ENCODE results near the gene TAS2R16. TPM values are rescaled to one million over a fixed set of nuclear protein-coding genes. Genes with fewer than 3 reads are reported as not detected.

The TAS2R16 gene
- not detected for total RNA-seq
- long read RNA-seq = 0 reads

- intact Hi-C loops (cut with DNase I) = no loop called here
- ATAC-seq (ENCODE audit: poor library complexity) = no peak
- no peak for DNase-seq
Measured at GRCh38 chr7:122995600-122995999, at the start of gene TAS2R16. Gene TAS2R16 (minus strand): TSS chr7:122995700. CDS start chr7:122995634, 66 bp downstream.

GRCh38 chr7:123043642-123044041, 48.1 kb upstream of the TAS2R16 start:
- intact Hi-C loops (cut with DNase I) = no loop called here
- no peak for DNase-seq

GRCh38 chr7:123041101-123041500, 45.6 kb upstream of the TAS2R16 start:
- DNase-seq = no peak
- intact Hi-C loops (cut with DNase I) = no loop called here
- ATAC-seq (ENCODE audit: poor library complexity) = no peak

More at GRCh38 chr7:123043642-123044041, 48.1 kb upstream of the TAS2R16 start:
- no peak for ATAC-seq (ENCODE audit: poor library complexity)

- intact Hi-C loops (cut with DNase I) = no loop called here
- ATAC-seq (ENCODE audit: poor library complexity) = no peak
Measured at GRCh38 chr7:123039269-123039668, 43.8 kb upstream of the TAS2R16 start.

GRCh38 chr7:123034106-123034505, 38.6 kb upstream of the TAS2R16 start:
- intact Hi-C loops (cut with DNase I) = no loop called here
- ATAC-seq (ENCODE audit: poor library complexity) (no peak), DNase-seq (no peak)

More at GRCh38 chr7:123039269-123039668, 43.8 kb upstream of the TAS2R16 start:
- no peak for DNase-seq

- ATAC-seq (ENCODE audit: poor library complexity) (no peak), DNase-seq (no peak)
- intact Hi-C loops (cut with DNase I) = no loop called here
Measured at GRCh38 chr7:123030631-123031030, 35.1 kb upstream of the TAS2R16 start.

GRCh38 chr7:123028339-123028738, 32.8 kb upstream of the TAS2R16 start:
- intact Hi-C loops (cut with DNase I) = no loop called here
- DNase-seq (no peak), ATAC-seq (ENCODE audit: poor library complexity) (no peak)

- no peak for DNase-seq
- ATAC-seq (ENCODE audit: poor library complexity) = no peak
- intact Hi-C loops (cut with DNase I) = no loop called here
Measured at GRCh38 chr7:123026251-123026650, 30.8 kb upstream of the TAS2R16 start.

- intact Hi-C loops (cut with DNase I) = no loop called here
- no peak for DNase-seq
- ATAC-seq (ENCODE audit: poor library complexity) = no peak
Measured at GRCh38 chr7:123024989-123025758, 29.7 kb upstream of the TAS2R16 start.

- DNase-seq (no peak), ATAC-seq (ENCODE audit: poor library complexity) (no peak)
- intact Hi-C loops (cut with DNase I) = no loop called here
Measured at GRCh38 chr7:123023126-123023525, 27.6 kb upstream of the TAS2R16 start.

GRCh38 chr7:123022576-123022975, 27.1 kb upstream of the TAS2R16 start:
- ATAC-seq (ENCODE audit: poor library complexity) (no peak), DNase-seq (no peak)
- intact Hi-C loops (cut with DNase I) = no loop called here

- ATAC-seq (ENCODE audit: poor library complexity) = no peak
- intact Hi-C loops (cut with DNase I) = no loop called here
Measured at GRCh38 chr7:123012435-123012834, 16.9 kb upstream of the TAS2R16 start.

GRCh38 chr7:123011766-123012369, 16.4 kb upstream of the TAS2R16 start:
- DNase-seq (no peak), ATAC-seq (ENCODE audit: poor library complexity) (no peak)
- intact Hi-C loops (cut with DNase I) = no loop called here

More at GRCh38 chr7:123012435-123012834, 16.9 kb upstream of the TAS2R16 start:
- DNase-seq = no peak

- DNase-seq = no peak
- no peak for ATAC-seq (ENCODE audit: poor library complexity)
- intact Hi-C loops (cut with DNase I) = no loop called here
Measured at GRCh38 chr7:123004931-123005330, 9.4 kb upstream of the TAS2R16 start.

GRCh38 chr7:123003539-123004126, 8.1 kb upstream of the TAS2R16 start:
- intact Hi-C loops (cut with DNase I) = no loop called here
- DNase-seq = no peak

GRCh38 chr7:122989577-122989976, 5.9 kb downstream of the TAS2R16 start:
- ATAC-seq (ENCODE audit: poor library complexity) (no peak), DNase-seq (no peak)
- intact Hi-C loops (cut with DNase I) = no loop called here

More at GRCh38 chr7:123003539-123004126, 8.1 kb upstream of the TAS2R16 start:
- ATAC-seq (ENCODE audit: poor library complexity) = no peak

- intact Hi-C loops (cut with DNase I) = no loop called here
- DNase-seq = no peak
- no peak for ATAC-seq (ENCODE audit: poor library complexity)
Measured at GRCh38 chr7:122989041-122989440, 6.5 kb downstream of the TAS2R16 start.

GRCh38 chr7:122988333-122988732, 7.2 kb downstream of the TAS2R16 start:
- ATAC-seq (ENCODE audit: poor library complexity) (no peak), DNase-seq (no peak)
- intact Hi-C loops (cut with DNase I) = no loop called here

GRCh38 chr7:122987463-122987862, 8.0 kb downstream of the TAS2R16 start:
- DNase-seq (no peak), ATAC-seq (ENCODE audit: poor library complexity) (no peak)
- intact Hi-C loops (cut with DNase I) = no loop called here

GRCh38 chr7:122984021-122984420, 11.5 kb downstream of the TAS2R16 start:
- ATAC-seq (ENCODE audit: poor library complexity) (no peak), DNase-seq (no peak)
- intact Hi-C loops (cut with DNase I) = no loop called here

Data from Right ventricle myocardium superior (tissue), 1 donor.